ENCODE results near the gene SRPX. TPM values are rescaled to one million over a fixed set of nuclear protein-coding genes. Genes with fewer than 3 reads are reported as not detected.

The SRPX gene
- total RNA-seq, 1 donor from 2014 or later, result 20.6 TPM

DNA sequence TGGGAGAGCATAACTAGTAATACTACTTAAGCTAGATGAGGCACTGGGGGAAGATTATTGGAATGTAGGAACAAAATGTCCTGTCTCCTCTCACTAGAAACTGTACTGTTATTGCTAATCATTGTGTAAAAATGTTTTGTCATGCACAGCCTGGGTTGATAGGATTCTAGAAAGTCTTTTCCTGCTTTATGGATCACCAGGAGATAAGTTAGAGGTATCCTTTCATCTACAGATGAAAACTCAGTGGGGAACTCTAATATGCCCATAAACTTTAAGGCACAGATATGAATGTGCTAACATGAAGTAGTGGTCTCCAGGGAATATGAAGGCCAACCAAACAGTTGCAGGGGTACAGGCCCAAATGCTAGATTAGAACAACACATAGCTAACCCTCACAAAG, 57.5 kb downstream of the SRPX start:
- Histone ChIP-seq H3K36me3 (ENCODE audit: control insufficient read depth, insufficient read depth, low read length) (no peaks in the 10 kb centered on the region), H3K4me3 (ENCODE audit: low read depth, low read length) (no peak overlapping the region), H3K27me3 (ENCODE audit: control insufficient read depth, insufficient read depth, low read length) (no peaks in the 10 kb centered on the region)
- DNase-seq (ENCODE audit: low read depth), result no peak
- TF ChIP-seq, protein P1, sequence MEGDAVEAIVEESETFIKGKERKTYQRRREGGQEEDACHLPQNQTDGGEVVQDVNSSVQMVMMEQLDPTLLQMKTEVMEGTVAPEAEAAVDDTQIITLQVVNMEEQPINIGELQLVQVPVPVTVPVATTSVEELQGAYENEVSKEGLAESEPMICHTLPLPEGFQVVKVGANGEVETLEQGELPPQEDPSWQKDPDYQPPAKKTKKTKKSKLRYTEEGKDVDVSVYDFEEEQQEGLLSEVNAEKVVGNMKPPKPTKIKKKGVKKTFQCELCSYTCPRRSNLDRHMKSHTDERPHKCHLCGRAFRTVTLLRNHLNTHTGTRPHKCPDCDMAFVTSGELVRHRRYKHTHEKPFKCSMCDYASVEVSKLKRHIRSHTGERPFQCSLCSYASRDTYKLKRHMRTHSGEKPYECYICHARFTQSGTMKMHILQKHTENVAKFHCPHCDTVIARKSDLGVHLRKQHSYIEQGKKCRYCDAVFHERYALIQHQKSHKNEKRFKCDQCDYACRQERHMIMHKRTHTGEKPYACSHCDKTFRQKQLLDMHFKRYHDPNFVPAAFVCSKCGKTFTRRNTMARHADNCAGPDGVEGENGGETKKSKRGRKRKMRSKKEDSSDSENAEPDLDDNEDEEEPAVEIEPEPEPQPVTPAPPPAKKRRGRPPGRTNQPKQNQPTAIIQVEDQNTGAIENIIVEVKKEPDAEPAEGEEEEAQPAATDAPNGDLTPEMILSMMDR (IDR thresholded peaks at IDR 0.05; ENCODE audit: insufficient read depth, low read length, poor library complexity, severe bottlenecking), result no peak

DNA sequence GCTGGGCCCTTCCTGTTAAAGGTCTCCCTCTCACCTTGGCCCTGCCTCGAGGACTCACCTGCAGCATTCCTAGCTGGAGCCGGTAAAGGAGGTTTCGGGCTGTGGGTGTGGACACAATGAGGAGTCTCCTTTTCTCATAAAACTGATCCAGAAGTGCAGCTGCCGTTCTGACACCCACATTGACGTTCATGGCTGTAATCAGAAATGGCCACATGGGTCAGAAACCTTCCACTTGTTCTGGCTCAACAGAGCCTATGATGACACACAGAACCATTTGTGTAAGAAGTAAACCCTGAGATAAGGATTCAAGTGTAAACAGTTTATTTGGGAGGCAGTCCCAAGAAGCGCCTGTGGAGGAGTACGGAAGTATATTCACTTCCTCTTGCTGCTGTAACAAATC, 63.8 kb downstream of the SRPX start:
- Histone ChIP-seq H3K36me3 (ENCODE audit: control insufficient read depth, insufficient read depth, low read length) (no peaks in the 10 kb centered on the region), H3K4me3 (ENCODE audit: low read depth, low read length) (no peak overlapping the region), H3K27me3 (ENCODE audit: control insufficient read depth, insufficient read depth, low read length) (no peaks in the 10 kb centered on the region)
- TF ChIP-seq, protein P1 (IDR thresholded peaks at IDR 0.05; ENCODE audit: insufficient read depth, low read length, poor library complexity, severe bottlenecking), result no peak
- no peak for DNase-seq (ENCODE audit: low read depth)

DNA sequence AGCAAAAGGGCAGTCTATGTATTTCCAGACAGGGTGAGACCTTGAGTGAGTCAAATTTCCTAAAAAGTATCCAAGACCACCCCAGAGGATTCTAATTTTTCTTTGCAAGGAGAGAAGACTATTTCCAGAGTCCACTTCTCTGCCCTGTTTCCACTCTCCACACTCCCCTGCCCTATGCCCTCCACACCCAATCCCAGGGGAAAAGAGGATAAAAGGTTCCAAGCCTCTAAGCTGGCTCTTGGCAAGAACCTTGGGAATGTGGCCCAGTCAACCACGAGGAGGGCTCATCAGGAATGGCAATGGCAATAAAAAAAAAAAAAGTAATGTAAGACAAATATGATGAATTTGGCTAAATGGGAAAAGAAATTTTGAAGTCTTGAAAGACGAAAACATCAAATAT, 65.9 kb downstream of the SRPX start:
- H3K27me3 ChIP-seq (ENCODE audit: control insufficient read depth, insufficient read depth, low read length), result no peaks in the 10 kb centered on the region
- H3K4me3 ChIP-seq (ENCODE audit: low read depth, low read length), result no peak overlapping the region
- DNase-seq (ENCODE audit: low read depth), result no peak
- TF ChIP-seq, protein P1 (IDR thresholded peaks at IDR 0.05; ENCODE audit: insufficient read depth, low read length, poor library complexity, severe bottlenecking), result no peak
- no peaks in the 10 kb centered on the region for H3K36me3 ChIP-seq (ENCODE audit: control insufficient read depth, insufficient read depth, low read length)

DNA sequence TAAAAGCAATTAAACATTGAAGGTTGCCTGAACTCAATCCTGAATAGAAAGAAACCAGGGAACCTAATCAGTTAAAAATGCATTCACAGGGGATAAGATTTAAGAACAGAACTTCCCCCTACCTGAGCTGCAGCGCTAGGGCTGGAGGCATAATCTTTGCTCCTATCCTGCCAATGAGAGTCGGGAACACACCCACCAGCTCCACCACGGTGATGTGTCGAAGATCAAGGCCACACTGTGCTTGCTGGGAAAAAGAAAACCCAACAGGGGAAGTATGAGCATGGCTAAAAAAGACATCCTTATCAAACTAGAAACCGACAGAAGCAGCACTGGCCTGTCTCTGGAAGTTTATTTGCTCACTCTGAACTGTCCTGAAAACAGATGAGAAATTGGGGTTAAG, 66.3 kb downstream of the SRPX start:
- Histone ChIP-seq H3K36me3 (ENCODE audit: control insufficient read depth, insufficient read depth, low read length) (no peaks in the 10 kb centered on the region), H3K27me3 (ENCODE audit: control insufficient read depth, insufficient read depth, low read length) (no peaks in the 10 kb centered on the region), H3K4me3 (ENCODE audit: low read depth, low read length) (no peak overlapping the region)
- no peak for DNase-seq (ENCODE audit: low read depth)
- TF ChIP-seq, protein P1 (IDR thresholded peaks at IDR 0.05; ENCODE audit: insufficient read depth, low read length, poor library complexity, severe bottlenecking), result no peak

DNA sequence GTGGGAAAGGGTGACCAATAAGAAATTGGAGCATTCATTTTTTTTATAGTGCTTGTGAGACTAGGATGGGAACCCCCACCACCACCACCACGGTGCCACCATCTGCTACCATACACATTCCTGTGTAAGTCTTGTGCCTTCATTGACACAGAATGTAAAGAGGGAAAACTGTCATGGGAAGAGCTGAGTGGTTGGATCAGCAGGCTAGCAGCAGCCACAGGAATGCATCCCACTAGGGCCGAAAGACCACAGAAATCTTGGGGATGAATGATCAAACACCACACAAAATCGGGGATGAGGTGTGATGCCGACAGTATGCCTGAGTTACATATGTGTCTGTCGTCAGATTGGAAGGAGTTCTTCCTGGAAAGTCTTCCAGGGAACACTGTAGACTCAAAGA, 69.2 kb downstream of the SRPX start:
- H3K27me3 ChIP-seq (ENCODE audit: control insufficient read depth, insufficient read depth, low read length), result no peaks in the 10 kb centered on the region
- TF ChIP-seq, protein P1 (IDR thresholded peaks at IDR 0.05; ENCODE audit: insufficient read depth, low read length, poor library complexity, severe bottlenecking), result no peak
- DNase-seq (ENCODE audit: low read depth), result peak; percentile 25
- no peak overlapping the region for H3K4me3 ChIP-seq (ENCODE audit: low read depth, low read length)
- no peaks in the 10 kb centered on the region for H3K36me3 ChIP-seq (ENCODE audit: control insufficient read depth, insufficient read depth, low read length)

DNA sequence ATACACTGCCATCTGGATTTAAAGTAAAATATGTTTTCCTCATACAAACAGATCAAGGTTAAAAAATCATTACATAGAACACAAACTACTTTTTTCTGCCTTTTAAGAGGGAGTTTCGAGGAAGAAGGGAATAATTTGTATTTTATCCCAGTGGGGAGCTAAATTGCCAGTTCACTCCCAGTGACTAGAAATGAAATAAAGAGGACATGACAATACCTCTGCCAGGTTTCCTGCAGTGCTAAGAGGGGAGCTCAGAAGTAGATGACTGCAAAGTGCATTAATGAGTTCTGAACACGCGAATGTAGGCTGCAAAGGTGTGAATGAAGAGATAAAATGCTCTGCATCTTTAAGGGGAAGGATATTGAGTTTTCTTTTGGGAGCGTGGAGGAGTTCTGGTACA, 69.7 kb downstream of the SRPX start:
- Histone ChIP-seq H3K4me3 (ENCODE audit: low read depth, low read length) (no peak overlapping the region), H3K27me3 (ENCODE audit: control insufficient read depth, insufficient read depth, low read length) (no peaks in the 10 kb centered on the region), H3K36me3 (ENCODE audit: control insufficient read depth, insufficient read depth, low read length) (no peaks in the 10 kb centered on the region)
- TF ChIP-seq, protein P1 (IDR thresholded peaks at IDR 0.05; ENCODE audit: insufficient read depth, low read length, poor library complexity, severe bottlenecking), result no peak
- no peak for DNase-seq (ENCODE audit: low read depth)
